HEK293 (cell line): ENCODE data around the gene HTR1D.

Experiments used
- KLF1 ChIP-seq: fragments of 450-650 bp; formaldehyde crosslinking; IDR thresholded peaks from 2 replicates; pipeline ENCODE4 v1.5.1; 2016; ENCODE audit warnings: missing biosample characterization, missing genetic modification characterization
- REST ChIP-seq: fragments of 450-650 bp; formaldehyde crosslinking; IDR thresholded peaks from 2 replicates; pipeline ENCODE4 v1.5.1; 2016; ENCODE audit warnings: missing biosample characterization, missing genetic modification characterization
- SCRT2 ChIP-seq: fragments of 450-650 bp; formaldehyde crosslinking; IDR thresholded peaks from 2 replicates; pipeline ENCODE4 v1.5.1; 2016; ENCODE audit warnings: missing biosample characterization, missing genetic modification characterization
- SP3 ChIP-seq: fragments of 450-650 bp; formaldehyde crosslinking; IDR thresholded peaks from 2 replicates; pipeline ENCODE4 v1.5.1; 2016; ENCODE audit warnings: missing biosample characterization, missing genetic modification characterization
- ZBTB20 ChIP-seq: fragments of 450-650 bp; formaldehyde crosslinking; IDR thresholded peaks from 2 replicates; pipeline ENCODE4 v1.5.1; 2016; ENCODE audit warnings: missing biosample characterization, missing genetic modification characterization
- ZFHX2 ChIP-seq: fragments of 450-650 bp; formaldehyde crosslinking; conservative IDR thresholded peaks from 2 replicates; pipeline ENCODE4 v1.5.1; 2016; ENCODE audit warnings: missing biosample characterization, missing genetic modification characterization
- ZFP69B ChIP-seq: fragments of 450-650 bp; formaldehyde crosslinking; IDR thresholded peaks from 2 replicates; pipeline ENCODE4 v1.5.1; 2016; ENCODE audit warnings: missing biosample characterization, missing genetic modification characterization
- ZIC2 ChIP-seq: fragments of 450-650 bp; formaldehyde crosslinking; IDR thresholded peaks from 2 replicates; pipeline ENCODE4 v1.5.1; 2016; ENCODE audit warnings: missing biosample characterization, missing genetic modification characterization
- ZNF10 ChIP-seq: fragments of 450-650 bp; formaldehyde crosslinking; IDR thresholded peaks from 2 replicates; pipeline ENCODE4 v1.5.1; 2017; ENCODE audit warnings: missing biosample characterization, missing genetic modification characterization
- ZNF121 ChIP-seq: fragments of 450-650 bp; formaldehyde crosslinking; IDR thresholded peaks from 2 replicates; pipeline ENCODE4 v1.5.1; 2016; ENCODE audit warnings: missing biosample characterization, missing genetic modification characterization
- ZNF16 ChIP-seq: fragments of 450-650 bp; formaldehyde crosslinking; IDR thresholded peaks from 2 replicates; pipeline ENCODE4 v1.5.1; 2016; ENCODE audit warnings: low read depth, missing biosample characterization, missing genetic modification characterization
- ZNF19 ChIP-seq: fragments of 450-650 bp; formaldehyde crosslinking; IDR thresholded peaks from 2 replicates; pipeline ENCODE4; 2016; ENCODE audit warnings: missing biosample characterization, missing genetic modification characterization, low read depth
- ZNF223 ChIP-seq: fragments of 450-650 bp; formaldehyde crosslinking; IDR thresholded peaks from 2 replicates; pipeline ENCODE4 v1.5.1; 2016; ENCODE audit warnings: missing biosample characterization, missing genetic modification characterization
- ZNF24 ChIP-seq: fragments of 450-650 bp; formaldehyde crosslinking; IDR thresholded peaks from 2 replicates; pipeline ENCODE4 v1.5.1; 2016; ENCODE audit warnings: missing biosample characterization, missing genetic modification characterization
- ZNF362 ChIP-seq: fragments of 450-650 bp; formaldehyde crosslinking; IDR thresholded peaks from 2 replicates; pipeline ENCODE4 v1.5.1; 2016; ENCODE audit warnings: missing biosample characterization, missing genetic modification characterization
- ZNF394 ChIP-seq: fragments of 450-650 bp; formaldehyde crosslinking; IDR thresholded peaks from 2 replicates; pipeline ENCODE4 v1.5.1; 2016; ENCODE audit warnings: missing biosample characterization, missing genetic modification characterization, mild to moderate bottlenecking, moderate library complexity, borderline replicate concordance
- ZNF404 ChIP-seq: fragments of 450-650 bp; formaldehyde crosslinking; IDR thresholded peaks from 2 replicates; pipeline ENCODE4 v1.5.1; 2017; ENCODE audit warnings: missing biosample characterization, missing genetic modification characterization
- ZNF544 ChIP-seq: fragments of 450-650 bp; formaldehyde crosslinking; IDR thresholded peaks from 2 replicates; pipeline ENCODE4 v1.5.0; 2017; ENCODE audit warnings: missing biosample characterization, missing genetic modification characterization
- ZNF610 ChIP-seq: fragments of 450-650 bp; formaldehyde crosslinking; IDR thresholded peaks from 2 replicates; pipeline ENCODE4 v1.5.1; 2016; ENCODE audit warnings: missing biosample characterization, missing genetic modification characterization, borderline replicate concordance
- ZNF654 ChIP-seq: fragments of 450-650 bp; formaldehyde crosslinking; IDR thresholded peaks from 2 replicates; pipeline ENCODE4 v1.5.1; 2016; ENCODE audit warnings: low read depth, missing biosample characterization, missing genetic modification characterization
- ZNF777 ChIP-seq: fragments of 450-650 bp; formaldehyde crosslinking; IDR thresholded peaks from 2 replicates; pipeline ENCODE4 v1.5.1; 2017; ENCODE audit warnings: missing biosample characterization, missing genetic modification characterization, borderline replicate concordance
- TF ChIP-seq, protein P1 (sequence below): fragments of 450-650 bp; formaldehyde crosslinking; IDR thresholded peaks from 2 replicates; pipeline ENCODE4 v1.5.1; 2017; ENCODE audit warnings: missing biosample characterization, missing genetic modification characterization
- TF ChIP-seq, protein P2 (sequence below): fragments of 450-650 bp; formaldehyde crosslinking; IDR thresholded peaks from 2 replicates; pipeline ENCODE4 v1.5.1; 2016; ENCODE audit warnings: missing biosample characterization, missing genetic modification characterization
- TF ChIP-seq, protein P3 (sequence below): fragments of 450-650 bp; formaldehyde crosslinking; IDR thresholded peaks from 2 replicates; pipeline ENCODE4 v1.5.1; 2016; ENCODE audit warnings: missing biosample characterization, missing genetic modification characterization, borderline replicate concordance
- TF ChIP-seq, protein P4 (sequence below): fragments of 450-650 bp; formaldehyde crosslinking; IDR thresholded peaks from 2 replicates; pipeline ENCODE4 v1.5.1; 2016; ENCODE audit warnings: missing biosample characterization, missing genetic modification characterization, borderline replicate concordance

HTR1D gene

DNA sequence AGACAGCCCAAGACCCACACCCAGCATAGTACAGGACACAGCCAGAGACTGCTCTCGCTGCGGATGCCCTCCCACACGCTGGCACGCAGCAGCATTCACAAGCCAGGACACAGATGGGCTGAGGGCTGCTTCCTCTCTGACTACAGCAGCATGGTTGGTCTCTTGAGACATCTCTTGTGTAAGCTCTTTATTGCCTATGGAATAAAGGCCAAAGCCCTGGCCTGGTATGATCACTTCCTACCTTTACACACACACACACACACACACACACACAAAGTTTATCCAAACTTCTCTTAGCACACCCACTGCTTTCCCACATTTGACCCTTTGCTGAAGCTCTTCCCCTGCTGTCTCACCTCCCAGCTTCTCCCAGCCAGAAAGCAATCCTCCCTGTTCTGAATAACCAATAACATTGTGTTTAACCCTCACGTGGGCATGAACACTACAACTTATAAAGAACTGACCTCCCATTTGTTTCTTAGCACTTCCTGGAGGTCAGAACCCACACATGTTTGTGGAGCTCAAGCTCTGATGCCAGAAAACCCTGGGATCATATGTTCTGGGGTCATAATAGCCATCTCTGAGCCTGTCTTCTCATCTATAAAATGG lies 47.5 kb downstream of the HTR1D start (continued):
- TF ChIP-seq REST (tag by site-specific recombination) (no peak), ZNF121 (tag by site-specific recombination) (no peak), ZNF223 (tag by site-specific recombination) (no peak), ZNF654 (no peak), ZNF362 (tag by site-specific recombination) (no peak), ZNF404 (no peak), ZNF16 (tag by site-specific recombination) (no peak), ZNF610 (no peak), ZBTB20 (tag by site-specific recombination) (peak; percentile 58; the same call in 1 of the 2 replicates), KLF1 (tag by site-specific recombination) (no peak), ZNF10 (tag by site-specific recombination) (peak; percentile 22; the same call in 1 of the 2 replicates), ZFHX2 (tag by site-specific recombination) (peak; percentile 97), ZNF24 (tag by site-specific recombination) (no peak), ZNF19 (tag by site-specific recombination) (no peak), SCRT2 (tag by site-specific recombination) (no peak), ZIC2 (tag by site-specific recombination) (peak; percentile 82), SP3 (tag by site-specific recombination) (peak; percentile 40), ZNF544 (tag by site-specific recombination) (no peak), ZNF777 (tag by site-specific recombination) (no peak), ZFP69B (no peak), ZNF394 (peak; percentile 95)
- TF ChIP-seq, protein P1, sequence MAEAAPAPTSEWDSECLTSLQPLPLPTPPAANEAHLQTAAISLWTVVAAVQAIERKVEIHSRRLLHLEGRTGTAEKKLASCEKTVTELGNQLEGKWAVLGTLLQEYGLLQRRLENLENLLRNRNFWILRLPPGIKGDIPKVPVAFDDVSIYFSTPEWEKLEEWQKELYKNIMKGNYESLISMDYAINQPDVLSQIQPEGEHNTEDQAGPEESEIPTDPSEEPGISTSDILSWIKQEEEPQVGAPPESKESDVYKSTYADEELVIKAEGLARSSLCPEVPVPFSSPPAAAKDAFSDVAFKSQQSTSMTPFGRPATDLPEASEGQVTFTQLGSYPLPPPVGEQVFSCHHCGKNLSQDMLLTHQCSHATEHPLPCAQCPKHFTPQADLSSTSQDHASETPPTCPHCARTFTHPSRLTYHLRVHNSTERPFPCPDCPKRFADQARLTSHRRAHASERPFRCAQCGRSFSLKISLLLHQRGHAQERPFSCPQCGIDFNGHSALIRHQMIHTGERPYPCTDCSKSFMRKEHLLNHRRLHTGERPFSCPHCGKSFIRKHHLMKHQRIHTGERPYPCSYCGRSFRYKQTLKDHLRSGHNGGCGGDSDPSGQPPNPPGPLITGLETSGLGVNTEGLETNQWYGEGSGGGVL (tag by site-specific recombination): peak; percentile 30; the same call in 1 of the 2 replicates
- TF ChIP-seq, protein P2, sequence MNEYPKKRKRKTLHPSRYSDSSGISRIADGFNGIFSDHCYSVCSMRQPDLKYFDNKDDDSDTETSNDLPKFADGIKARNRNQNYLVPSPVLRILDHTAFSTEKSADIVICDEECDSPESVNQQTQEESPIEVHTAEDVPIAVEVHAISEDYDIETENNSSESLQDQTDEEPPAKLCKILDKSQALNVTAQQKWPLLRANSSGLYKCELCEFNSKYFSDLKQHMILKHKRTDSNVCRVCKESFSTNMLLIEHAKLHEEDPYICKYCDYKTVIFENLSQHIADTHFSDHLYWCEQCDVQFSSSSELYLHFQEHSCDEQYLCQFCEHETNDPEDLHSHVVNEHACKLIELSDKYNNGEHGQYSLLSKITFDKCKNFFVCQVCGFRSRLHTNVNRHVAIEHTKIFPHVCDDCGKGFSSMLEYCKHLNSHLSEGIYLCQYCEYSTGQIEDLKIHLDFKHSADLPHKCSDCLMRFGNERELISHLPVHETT (tag by site-specific recombination): no peak
- TF ChIP-seq, protein P3, sequence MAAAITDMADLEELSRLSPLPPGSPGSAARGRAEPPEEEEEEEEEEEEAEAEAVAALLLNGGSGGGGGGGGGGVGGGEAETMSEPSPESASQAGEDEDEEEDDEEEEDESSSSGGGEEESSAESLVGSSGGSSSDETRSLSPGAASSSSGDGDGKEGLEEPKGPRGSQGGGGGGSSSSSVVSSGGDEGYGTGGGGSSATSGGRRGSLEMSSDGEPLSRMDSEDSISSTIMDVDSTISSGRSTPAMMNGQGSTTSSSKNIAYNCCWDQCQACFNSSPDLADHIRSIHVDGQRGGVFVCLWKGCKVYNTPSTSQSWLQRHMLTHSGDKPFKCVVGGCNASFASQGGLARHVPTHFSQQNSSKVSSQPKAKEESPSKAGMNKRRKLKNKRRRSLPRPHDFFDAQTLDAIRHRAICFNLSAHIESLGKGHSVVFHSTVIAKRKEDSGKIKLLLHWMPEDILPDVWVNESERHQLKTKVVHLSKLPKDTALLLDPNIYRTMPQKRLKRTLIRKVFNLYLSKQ (tag by site-specific recombination): no peak
- TF ChIP-seq, protein P4, sequence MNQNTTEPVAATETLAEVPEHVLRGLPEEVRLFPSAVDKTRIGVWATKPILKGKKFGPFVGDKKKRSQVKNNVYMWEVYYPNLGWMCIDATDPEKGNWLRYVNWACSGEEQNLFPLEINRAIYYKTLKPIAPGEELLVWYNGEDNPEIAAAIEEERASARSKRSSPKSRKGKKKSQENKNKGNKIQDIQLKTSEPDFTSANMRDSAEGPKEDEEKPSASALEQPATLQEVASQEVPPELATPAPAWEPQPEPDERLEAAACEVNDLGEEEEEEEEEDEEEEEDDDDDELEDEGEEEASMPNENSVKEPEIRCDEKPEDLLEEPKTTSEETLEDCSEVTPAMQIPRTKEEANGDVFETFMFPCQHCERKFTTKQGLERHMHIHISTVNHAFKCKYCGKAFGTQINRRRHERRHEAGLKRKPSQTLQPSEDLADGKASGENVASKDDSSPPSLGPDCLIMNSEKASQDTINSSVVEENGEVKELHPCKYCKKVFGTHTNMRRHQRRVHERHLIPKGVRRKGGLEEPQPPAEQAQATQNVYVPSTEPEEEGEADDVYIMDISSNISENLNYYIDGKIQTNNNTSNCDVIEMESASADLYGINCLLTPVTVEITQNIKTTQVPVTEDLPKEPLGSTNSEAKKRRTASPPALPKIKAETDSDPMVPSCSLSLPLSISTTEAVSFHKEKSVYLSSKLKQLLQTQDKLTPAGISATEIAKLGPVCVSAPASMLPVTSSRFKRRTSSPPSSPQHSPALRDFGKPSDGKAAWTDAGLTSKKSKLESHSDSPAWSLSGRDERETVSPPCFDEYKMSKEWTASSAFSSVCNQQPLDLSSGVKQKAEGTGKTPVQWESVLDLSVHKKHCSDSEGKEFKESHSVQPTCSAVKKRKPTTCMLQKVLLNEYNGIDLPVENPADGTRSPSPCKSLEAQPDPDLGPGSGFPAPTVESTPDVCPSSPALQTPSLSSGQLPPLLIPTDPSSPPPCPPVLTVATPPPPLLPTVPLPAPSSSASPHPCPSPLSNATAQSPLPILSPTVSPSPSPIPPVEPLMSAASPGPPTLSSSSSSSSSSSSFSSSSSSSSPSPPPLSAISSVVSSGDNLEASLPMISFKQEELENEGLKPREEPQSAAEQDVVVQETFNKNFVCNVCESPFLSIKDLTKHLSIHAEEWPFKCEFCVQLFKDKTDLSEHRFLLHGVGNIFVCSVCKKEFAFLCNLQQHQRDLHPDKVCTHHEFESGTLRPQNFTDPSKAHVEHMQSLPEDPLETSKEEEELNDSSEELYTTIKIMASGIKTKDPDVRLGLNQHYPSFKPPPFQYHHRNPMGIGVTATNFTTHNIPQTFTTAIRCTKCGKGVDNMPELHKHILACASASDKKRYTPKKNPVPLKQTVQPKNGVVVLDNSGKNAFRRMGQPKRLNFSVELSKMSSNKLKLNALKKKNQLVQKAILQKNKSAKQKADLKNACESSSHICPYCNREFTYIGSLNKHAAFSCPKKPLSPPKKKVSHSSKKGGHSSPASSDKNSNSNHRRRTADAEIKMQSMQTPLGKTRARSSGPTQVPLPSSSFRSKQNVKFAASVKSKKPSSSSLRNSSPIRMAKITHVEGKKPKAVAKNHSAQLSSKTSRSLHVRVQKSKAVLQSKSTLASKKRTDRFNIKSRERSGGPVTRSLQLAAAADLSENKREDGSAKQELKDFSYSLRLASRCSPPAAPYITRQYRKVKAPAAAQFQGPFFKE (tag by site-specific recombination): no peak
